GM04503 (cell line): ENCODE results near the gene NPSR1.
"Not testable (repeated sequence)": the region's sequence is repeated elsewhere in the genome, so short reads cannot be mapped to it uniquely, and the experiment has no call there.

Experiments used
- DNase-seq: peaks from one replicate; pipeline ENCODE4 v3.0.0-alpha.2; 2012; ENCODE audit warnings: low read depth

The NPSR1 gene

DNA sequence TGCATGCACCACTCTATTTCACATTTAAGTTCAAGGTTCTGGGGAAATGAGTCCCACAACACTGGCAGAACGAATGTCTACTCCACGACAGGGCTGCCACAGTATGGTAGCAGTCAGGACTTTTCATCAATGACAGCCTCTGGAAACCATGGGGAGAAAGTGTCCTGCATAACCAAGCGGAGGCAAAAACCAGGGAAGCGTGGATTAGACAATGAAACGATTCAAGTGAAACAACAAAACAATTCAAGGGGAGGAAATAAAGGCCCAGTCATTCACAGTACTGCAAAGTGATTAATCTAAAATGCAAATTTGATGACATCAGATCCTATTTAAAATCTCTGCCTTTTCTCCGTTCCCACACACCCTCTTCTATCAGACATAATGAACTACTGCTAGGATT is 211.0 kb downstream of the NPSR1 start:
- DNase-seq: no peak

GRCh38 chr7:34870041-34870440 is 212.0 kb downstream of the NPSR1 start:
- DNase-seq: not testable (repeated sequence)

DNA sequence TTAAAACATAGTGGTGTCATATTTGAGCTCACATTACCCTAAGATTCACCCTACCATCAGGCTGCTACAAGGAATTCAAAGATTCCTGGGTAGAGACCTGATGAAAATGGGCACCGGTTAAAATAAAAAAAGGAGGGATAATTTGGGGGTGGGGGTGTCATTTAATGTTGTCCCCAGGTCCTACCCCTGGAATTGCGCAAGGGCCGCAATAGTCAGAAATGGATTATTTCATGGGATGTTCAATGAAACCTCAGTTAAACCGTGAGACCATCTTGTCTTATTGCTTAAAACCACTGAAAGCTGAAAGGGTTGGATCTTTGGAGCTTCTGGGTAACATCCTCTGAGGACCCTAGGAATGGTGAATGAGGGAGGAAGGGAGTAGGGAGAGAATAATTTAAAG is 216.3 kb downstream of the NPSR1 start:
- DNase-seq: not testable (repeated sequence)

DNA sequence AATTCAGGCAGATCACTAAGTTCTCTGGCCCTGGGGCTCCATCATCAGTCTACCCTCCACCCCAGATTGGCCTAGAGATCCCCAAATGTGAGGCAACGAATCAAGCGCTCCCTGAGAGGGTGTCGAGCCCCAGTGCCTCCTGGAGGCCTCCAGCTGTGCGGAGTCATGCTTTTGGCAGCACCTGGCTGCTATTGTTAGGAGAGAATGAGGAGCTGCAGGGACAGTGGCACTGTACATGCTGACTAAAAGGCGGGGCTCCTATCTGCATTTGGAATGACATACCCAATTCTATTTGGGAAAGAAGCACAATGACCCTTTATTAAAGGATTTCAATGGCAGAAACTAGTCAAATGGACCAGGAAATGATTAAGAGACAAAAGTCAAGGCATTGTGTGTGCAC is 217.5 kb downstream of the NPSR1 start:
- DNase-seq: no peak

GRCh38 chr7:34878944-34879735 is 221.1 kb downstream of the NPSR1 start:
- not testable (repeated sequence) for DNase-seq

DNA sequence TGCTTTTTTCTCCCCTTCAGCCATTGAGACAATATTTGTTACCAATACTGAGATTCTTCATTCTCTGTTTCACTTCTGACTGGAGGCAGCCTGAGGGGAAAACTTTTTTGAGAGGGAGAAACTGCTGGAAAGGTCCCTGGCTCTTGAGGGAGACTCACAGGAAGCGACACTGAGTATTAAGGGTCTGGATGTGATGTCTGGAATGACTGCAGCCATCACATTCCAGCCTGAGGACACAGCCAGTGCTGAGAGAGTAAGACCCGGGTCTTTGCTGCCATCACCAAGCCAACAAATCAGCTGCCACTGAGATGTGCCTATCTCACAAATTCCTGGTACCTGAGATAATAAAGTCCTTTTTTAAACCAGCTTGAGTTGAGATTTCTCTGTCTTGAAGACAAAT is 221.9 kb downstream of the NPSR1 start:
- no peak for DNase-seq

DNA sequence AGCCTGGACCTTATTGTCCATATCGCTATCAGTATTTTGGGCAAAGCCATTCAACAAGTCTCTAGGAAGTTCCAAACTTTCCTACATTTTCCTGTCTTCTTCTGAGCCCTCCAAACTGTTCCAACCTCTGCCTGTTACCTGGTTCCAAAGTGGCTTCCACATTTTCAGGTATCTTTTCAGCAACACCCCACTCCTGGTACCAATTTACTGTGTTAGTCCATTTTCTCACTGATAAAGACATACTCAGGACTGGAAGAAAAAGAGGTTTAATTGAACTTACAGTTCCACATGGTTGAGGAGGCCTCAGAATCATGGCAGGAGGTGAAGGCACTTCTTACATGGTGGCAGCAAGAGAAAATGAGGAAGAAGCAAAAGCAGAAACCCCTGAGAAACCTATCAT is 225.8 kb downstream of the NPSR1 start:
- DNase-seq: not testable (repeated sequence)

DNA sequence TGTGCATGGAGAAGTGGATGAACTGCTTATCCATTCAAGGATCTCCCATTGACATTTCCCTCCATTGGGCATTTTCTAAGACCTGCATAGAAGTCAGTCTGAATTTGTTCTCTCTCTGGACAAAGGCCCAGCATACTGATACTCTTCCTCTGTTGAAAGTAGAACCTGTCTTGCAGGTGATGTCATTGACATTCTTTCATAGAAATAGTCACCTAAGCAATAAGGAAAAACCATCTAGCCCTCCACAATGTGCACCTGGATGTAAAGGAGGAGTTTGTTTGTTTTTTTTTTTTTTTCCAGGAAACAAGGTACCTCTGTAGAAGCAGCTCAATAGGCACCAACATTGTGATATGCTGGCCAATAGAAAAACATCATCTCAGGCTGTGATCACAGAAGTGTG is 228.8 kb downstream of the NPSR1 start:
- no peak for DNase-seq

- DNase-seq: no peak
Observed at GRCh38 chr7:34889951-34890350, 231.9 kb downstream of the NPSR1 start.

DNA sequence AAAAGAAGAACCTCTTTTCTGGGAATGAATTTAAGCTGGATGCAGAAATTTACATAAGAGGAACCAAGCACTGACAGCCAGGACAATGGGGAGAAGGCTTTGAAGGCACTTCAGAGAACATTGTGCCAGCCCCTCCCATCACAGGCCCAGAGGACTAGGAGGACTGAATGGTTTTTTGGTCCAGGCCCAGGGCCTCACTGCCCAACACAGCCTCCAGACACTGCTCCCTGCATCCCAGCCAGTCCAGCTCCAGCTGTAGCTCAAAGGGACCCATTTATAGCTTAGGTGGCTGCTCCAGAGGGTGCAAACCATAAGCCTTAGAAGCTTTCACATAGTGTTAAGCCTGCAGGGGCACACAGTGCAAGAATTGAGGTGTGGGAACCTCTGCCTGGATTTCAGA is 237.2 kb downstream of the NPSR1 start:
- no peak for DNase-seq
